HG02759 (cell line): ENCODE measurements around the gene PLN.

ENCODE experiments used
- ATAC-seq: cut with Tn5 transposase; IDR thresholded peaks from one replicate; pipeline ENCODE4 v1.9.1; 2021; ENCODE audit warnings: mild to moderate bottlenecking, moderate library complexity; ENCODE audit not compliant: unreplicated experiment

The PLN gene

GRCh38 chr6:118548136-118548535 is at the start of gene PLN:
PLN (plus strand) TSS chr6:118548296; CDS start chr6:118558922, 10,626 bp downstream.
- ATAC-seq = no peak

GRCh38 chr6:118500130-118501015 is 47.7 kb upstream of the PLN start:
- ATAC-seq = no peak

- no peak for ATAC-seq
These were observed 47.0 kb upstream of the PLN start for GRCh38 chr6:118501099-118501498.

GRCh38 chr6:118501765-118502164 is 46.3 kb upstream of the PLN start:
- ATAC-seq = no peak

GRCh38 chr6:118502169-118502568 is 45.9 kb upstream of the PLN start:
- ATAC-seq = no peak

GRCh38 chr6:118504611-118505010 is 43.5 kb upstream of the PLN start:
- no peak for ATAC-seq

GRCh38 chr6:118505656-118506055 is 42.4 kb upstream of the PLN start:
- no peak for ATAC-seq

- no peak for ATAC-seq
These were observed 41.9 kb upstream of the PLN start for GRCh38 chr6:118506071-118506638.

- ATAC-seq = no peak
These were observed 40.5 kb upstream of the PLN start for GRCh38 chr6:118507636-118508035.

- no peak for ATAC-seq
These were observed 39.0 kb upstream of the PLN start for GRCh38 chr6:118509009-118509617.

GRCh38 chr6:118511930-118512715 is 36.0 kb upstream of the PLN start:
- ATAC-seq = no peak

GRCh38 chr6:118514689-118515088 is 33.4 kb upstream of the PLN start:
- ATAC-seq = no peak

- ATAC-seq = no peak
These were observed 25.7 kb upstream of the PLN start for GRCh38 chr6:118522422-118522821.

GRCh38 chr6:118523216-118523615 is 24.9 kb upstream of the PLN start:
- ATAC-seq = no peak

GRCh38 chr6:118524686-118525085 is 23.4 kb upstream of the PLN start:
- no peak for ATAC-seq

- no peak for ATAC-seq
These were observed 21.9 kb upstream of the PLN start for GRCh38 chr6:118525913-118526780.

- ATAC-seq = no peak
These were observed 20.0 kb upstream of the PLN start for GRCh38 chr6:118528129-118528528.

GRCh38 chr6:118529756-118530155 is 18.3 kb upstream of the PLN start:
- ATAC-seq = no peak

- no peak for ATAC-seq
These were observed 17.2 kb upstream of the PLN start for GRCh38 chr6:118530942-118531341.

- ATAC-seq = no peak
These were observed 12.8 kb upstream of the PLN start for GRCh38 chr6:118535176-118535844.
